Fibroblast of lung (primary cell): Measurements from ENCODE around the gene IL1RAPL2. TPM values are rescaled to one million over a fixed set of nuclear protein-coding genes. Genes with fewer than 3 reads are reported as not detected.

ENCODE experiments used
- DNase-seq, 2 donors: peaks; one replicate each; pipeline versions ENCODE4 v3.0.0 to v3.0.0-alpha.2; 2010; ENCODE audit warnings: low read depth in 2 of 2
- H2AFZ ChIP-seq: 2 replicates; pipeline ENCODE4 v1.5.1; 2012; ENCODE audit warnings: low read length, control low read depth, inconsistent platforms
- H3K27ac ChIP-seq: 2 replicates; pipeline ENCODE4 v1.5.1; 2011; ENCODE audit warnings: low read length, control low read depth; ENCODE audit not compliant: insufficient read depth
- H3K27me3 ChIP-seq: 2 replicates; pipeline ENCODE4 v1.5.1; 2011; ENCODE audit warnings: mild to moderate bottlenecking, low read length; ENCODE audit not compliant: control insufficient read depth, insufficient read depth
- H3K36me3 ChIP-seq: 2 replicates; pipeline ENCODE4 v1.5.1; 2011; ENCODE audit warnings: low read length; ENCODE audit not compliant: control insufficient read depth, insufficient read depth
- H3K4me1 ChIP-seq: 2 replicates; pipeline ENCODE4 v1.5.1; 2011; ENCODE audit warnings: low read length; ENCODE audit not compliant: control insufficient read depth, insufficient read depth; ENCODE audit errors: extremely low read depth
- H3K4me2 ChIP-seq: 2 replicates; pipeline ENCODE4 v1.5.1; 2011; ENCODE audit warnings: low read length, control low read depth; ENCODE audit not compliant: insufficient read depth; ENCODE audit errors: extremely low read depth
- H3K4me3 ChIP-seq, 4 experiments: fragments of 200-600 bp in 1 of 4; sonication (generic) in 1 of 4; replicated peaks in 1 of 4; 2 replicates each; pipeline ENCODE4 v1.5.1; 2011 to 2016; ENCODE audit warnings: low read length in 4 of 4, low read depth in 3 of 4, mild to moderate bottlenecking in 3 of 4, control low read depth in 2 of 4, inconsistent platforms in 1 of 4, mixed read lengths in 1 of 4; ENCODE audit not compliant: insufficient read depth in 1 of 4; ENCODE audit errors: control extremely low read depth in 1 of 4
- H3K79me2 ChIP-seq: 2 replicates; pipeline ENCODE4 v1.5.1; 2012; ENCODE audit warnings: mild to moderate bottlenecking, low read length, inconsistent platforms; ENCODE audit not compliant: control insufficient read depth, insufficient read depth
- H3K9ac ChIP-seq: 2 replicates; pipeline ENCODE4 v1.5.1; 2011; ENCODE audit warnings: mild to moderate bottlenecking, low read length, control low read depth; ENCODE audit not compliant: insufficient read depth
- H3K9me3 ChIP-seq: 2 replicates; pipeline ENCODE4 v1.5.1; 2012; ENCODE audit warnings: low read depth, low read length; ENCODE audit not compliant: control insufficient read depth, insufficient read depth
- H4K20me1 ChIP-seq: 2 replicates; pipeline ENCODE4 v1.5.1; 2011; ENCODE audit warnings: low read length; ENCODE audit not compliant: control insufficient read depth, insufficient read depth; ENCODE audit errors: extremely low read depth
- CTCF ChIP-seq, 2 donors: IDR thresholded peaks in 1 of 2; conservative IDR thresholded peaks in 1 of 2; 1 replicate in 1 of 2; 2 replicates in 1 of 2; pipeline ENCODE4 v1.5.1; 2011 to 2012; ENCODE audit warnings: low read length in 2 of 2, control low read depth in 1 of 2, inconsistent platforms in 1 of 2, low read depth in 1 of 2, mild to moderate bottlenecking in 1 of 2
- EZH2 ChIP-seq: IDR thresholded peaks from 2 replicates; pipeline ENCODE4 v1.5.1; 2012; ENCODE audit warnings: low read length, control low read depth, mild to moderate bottlenecking; ENCODE audit errors: missing control alignments
- polyA plus RNA-seq, 2 donors: library from polyadenylated mRNA; depleted of rRNA in 1 of 2; stranded (reverse) in 1 of 2; unstranded in 1 of 2; fragments of >200 nt; gene quantifications; 2 replicates each; pipeline ENCODE4 v1.2.1, GENCODE V29; 2011 to 2012; ENCODE audit warnings: missing spikeins in 1 of 2
- total RNA-seq: library from RNA; depleted of rRNA; stranded (reverse); fragments of >200 nt; gene quantifications from 2 replicates; pipeline ENCODE4 v1.2.1, GENCODE V29; 2014

The IL1RAPL2 gene
- total and polyA plus RNA-seq, 2 donors (not counting 1 experiment from before 2014, with no cell fraction given) = 0.22 TPM; not detected in 1

- Histone ChIP-seq H3K9ac (no peak overlapping the region), H3K9me3 (no peaks in the 10 kb centered on the region), H3K36me3 (no peaks in the 10 kb centered on the region), H3K4me1 (no peaks in the 10 kb centered on the region), H3K27me3 (no peaks in the 10 kb centered on the region), H3K27ac (no peak overlapping the region), H4K20me1 (no peaks in the 10 kb centered on the region), H3K79me2 (no peaks in the 10 kb centered on the region), H2AFZ (no peak overlapping the region), H3K4me2 (no peak overlapping the region), H3K4me3 (no peak overlapping the region)
- TF ChIP-seq EZH2 (no peak), CTCF (conservative IDR thresholded peaks at IDR 0.05 in 1 of 2, IDR thresholded peaks at IDR 0.05 in 1 of 2; ENCODE audit: low read depth in 1 of 2, low read length in 2 of 2) (no peak)
- no peak for DNase-seq
Observed at GRCh38 chrX:105098812-105099211, 532.8 kb downstream of the IL1RAPL2 start.

DNA sequence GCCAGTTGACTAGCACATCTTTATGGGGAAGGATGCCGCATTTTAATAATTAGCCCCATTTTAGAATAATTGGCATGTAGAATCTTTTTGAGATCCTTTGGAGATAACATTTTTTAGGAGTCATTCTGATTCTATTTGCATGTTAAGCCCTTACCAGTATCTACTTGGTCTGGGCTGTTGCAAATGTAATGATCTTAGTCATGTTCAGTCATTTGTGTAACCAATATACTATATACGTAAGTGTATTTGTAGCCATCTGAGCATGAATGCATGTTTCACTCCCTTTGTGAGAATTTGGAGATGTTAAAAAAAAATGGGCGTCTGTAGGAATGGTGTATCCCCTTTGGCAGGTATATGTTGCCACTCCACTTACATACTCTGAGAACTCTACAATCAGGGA lies 535.4 kb downstream of the IL1RAPL2 start:
- Histone ChIP-seq H2AFZ (no peak overlapping the region), H3K4me2 (no peak overlapping the region), H4K20me1 (no peaks in the 10 kb centered on the region), H3K27ac (no peak overlapping the region), H3K9ac (no peak overlapping the region), H3K79me2 (no peaks in the 10 kb centered on the region), H3K9me3 (no peaks in the 10 kb centered on the region), H3K4me1 (no peaks in the 10 kb centered on the region), H3K4me3 (no peak overlapping the region), H3K36me3 (no peaks in the 10 kb centered on the region), H3K27me3 (no peaks in the 10 kb centered on the region)
- DNase-seq = no peak
- no peak for TF ChIP-seq EZH2
- TF ChIP-seq CTCF (conservative IDR thresholded peaks at IDR 0.05 in 1 of 2, IDR thresholded peaks at IDR 0.05 in 1 of 2; ENCODE audit: low read depth in 1 of 2, low read length in 2 of 2) = no peak

- no peak for DNase-seq
- no peak overlapping the region for H3K9ac ChIP-seq
- no peaks in the 10 kb centered on the region for H3K4me1 ChIP-seq
Observed at GRCh38 chrX:105109936-105110335, 543.9 kb downstream of the IL1RAPL2 start.

More at GRCh38 chrX:105109936-105110335, 543.9 kb downstream of the IL1RAPL2 start:
- H3K4me2 ChIP-seq = no peak overlapping the region
- no peaks in the 10 kb centered on the region for H3K27me3 ChIP-seq
- TF ChIP-seq CTCF (conservative IDR thresholded peaks at IDR 0.05 in 1 of 2, IDR thresholded peaks at IDR 0.05 in 1 of 2; ENCODE audit: low read depth in 1 of 2, low read length in 2 of 2) = no peak
- no peak for TF ChIP-seq EZH2
- H3K4me3 ChIP-seq = no peak overlapping the region
- no peak overlapping the region for H2AFZ ChIP-seq
- H3K27ac ChIP-seq = no peak overlapping the region
- no peaks in the 10 kb centered on the region for H4K20me1 ChIP-seq
- no peaks in the 10 kb centered on the region for H3K36me3 ChIP-seq
- no peaks in the 10 kb centered on the region for H3K9me3 ChIP-seq
- H3K79me2 ChIP-seq = no peaks in the 10 kb centered on the region
